Transverse colon (tissue), 4 donors: ENCODE data around the gene TMEM240.

ENCODE experiments used
- CTCF ChIP-seq, 5 experiments: fragments of 200-600 bp in 3 of 5; fragments of 450-650 bp in 2 of 5; sonication (generic) in 3 of 5; IDR thresholded peaks; 1 replicate in 2 of 5; 2 replicates in 3 of 5; pipeline ENCODE4 v1.5.1; 2016 to 2017; ENCODE audit warnings: antibody characterized with exemption in 5 of 5, inconsistent platforms in 3 of 5, mild to moderate bottlenecking in 2 of 5, moderate library complexity in 1 of 5
- EP300 ChIP-seq: sonication (generic); formaldehyde crosslinking; IDR thresholded peaks from one replicate; pipeline ENCODE4 v1.6.1; 2017; ENCODE audit warnings: antibody characterized with exemption, low read depth
- POLR2A ChIP-seq: fragments of 450-650 bp; IDR thresholded peaks from one replicate; pipeline ENCODE4 v1.6.1; 2016; ENCODE audit warnings: antibody characterized with exemption, mild to moderate bottlenecking, moderate library complexity
- POLR2AphosphoS5 ChIP-seq, 3 donors: sonication (generic); formaldehyde crosslinking; IDR thresholded peaks; one replicate each; pipeline ENCODE4 v1.6.1; 2016; ENCODE audit warnings: antibody characterized with exemption in 3 of 3

DNA sequence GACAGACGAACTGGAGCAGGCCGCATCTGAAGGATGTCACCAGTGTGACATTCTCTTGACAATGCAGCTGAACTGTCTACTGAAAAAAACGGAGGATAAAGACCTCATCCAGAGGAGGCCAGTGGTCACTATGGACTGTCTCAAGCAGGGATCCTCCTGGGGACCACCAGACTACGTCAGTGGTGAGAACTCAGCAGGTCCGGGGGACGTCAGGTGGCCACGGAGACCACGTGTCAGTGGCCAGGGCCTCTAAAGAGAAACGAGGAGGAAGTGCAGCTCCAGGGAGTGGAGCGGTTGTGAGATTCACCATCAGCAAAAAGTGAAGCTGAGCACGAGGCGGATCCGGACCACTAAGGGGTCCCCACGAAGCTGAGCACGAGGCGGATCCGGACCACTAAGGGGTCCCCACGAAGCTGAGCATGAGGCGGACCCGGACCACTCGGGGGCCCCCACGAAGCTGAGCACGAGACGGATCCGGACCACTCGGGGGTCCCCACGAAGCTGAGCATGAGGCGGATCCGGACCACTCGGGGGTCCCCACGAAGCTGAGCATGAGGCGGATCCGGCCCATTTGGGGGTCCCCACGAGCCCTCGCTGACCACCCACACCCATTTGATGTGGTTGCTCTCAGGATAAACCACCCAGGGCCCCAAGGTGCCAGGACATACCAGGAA lies 13.5 kb upstream of the TMEM240 start:
- no peak for TF ChIP-seq CTCF (IDR thresholded peaks at IDR 0.05)
- no peak for TF ChIP-seq EP300
- no peak for TF ChIP-seq POLR2A
- TF ChIP-seq POLR2AphosphoS5 (IDR thresholded peaks at IDR 0.05): no peak
